SK-N-SH (cell line): ENCODE data around the gene MAP3K7. TPM values are rescaled to one million over a fixed set of nuclear protein-coding genes. Genes with fewer than 3 reads are reported as not detected.
"Not testable (repeated sequence)": the region's sequence is repeated elsewhere in the genome, so short reads cannot be mapped to it uniquely, and the experiment has no call there.

Experiments
- CTCF ChIA-PET: fragments of 300-600, 350-600 bp; formaldehyde crosslinking; extraction: SDS; loops from one replicate; lab custom pipeline; 2021; lab: Yijun Ruan, JAX
- POLR2A ChIA-PET: fragments of 350-600 bp; sonication (Branson Sonifier 250); formaldehyde crosslinking; extraction: SDS; loops from one replicate; lab custom pipeline; 2020; ENCODE audit warnings: antibody characterized with exemption, inconsistent platforms; lab: Yijun Ruan, JAX
- DNase-seq: peaks from one replicate; pipeline ENCODE4 v3.0.0; 2012
- H2AFZ ChIP-seq: fragments of 200-600 bp; sonication (generic); 2 replicates; pipeline ENCODE4 v1.8.1; 2016; ENCODE audit warnings: antibody characterized with exemption, mild to moderate bottlenecking, low read depth
- H3F3A ChIP-seq: fragments of 200-600 bp; sonication (generic); replicated peaks from 2 replicates; pipeline ENCODE3; 2016; ENCODE audit warnings: antibody characterized with exemption, mild to moderate bottlenecking; ENCODE audit not compliant: insufficient read depth
- H3K27ac ChIP-seq, 2 experiments: fragments of 200-500 bp in 1 of 2; fragments of 200-600 bp in 1 of 2; sonication (Bioruptor generic) in 1 of 2; sonication (generic), shearing (Covaris generic) in 1 of 2; 2 replicates each; pipeline versions ENCODE4 v1.5.1 to v1.6.1; 2014 to 2016; ENCODE audit warnings: low read depth in 2 of 2, inconsistent platforms in 1 of 2, low read length in 1 of 2, mild to moderate bottlenecking in 1 of 2, mixed read lengths in 1 of 2
- H3K27me3 ChIP-seq: fragments of 200-600 bp; sonication (generic), shearing (Covaris generic); 2 replicates; pipeline ENCODE4 v1.6.1; 2016; ENCODE audit warnings: mixed run types; ENCODE audit not compliant: insufficient read depth
- H3K36me3 ChIP-seq, 2 experiments: fragments of 200-500 bp in 1 of 2; fragments of 200-600 bp in 1 of 2; sonication (Bioruptor generic) in 1 of 2; sonication (generic) in 1 of 2; replicated peaks in 1 of 2; 2 replicates each; pipeline versions ENCODE3 to v1.5.1; 2014 to 2016; ENCODE audit warnings: low read length in 1 of 2, mild to moderate bottlenecking in 1 of 2; ENCODE audit not compliant: insufficient read depth in 2 of 2, control insufficient read depth in 1 of 2
- H3K4me1 ChIP-seq, 2 experiments: fragments of 200-500 bp in 1 of 2; fragments of 200-600 bp in 1 of 2; sonication (Bioruptor generic) in 1 of 2; sonication (generic), shearing (Covaris generic) in 1 of 2; 2 replicates each; pipeline versions ENCODE4 v1.5.1 to v1.6.1; 2014 to 2016; ENCODE audit warnings: low read depth in 1 of 2, low read length in 1 of 2, mixed run types in 1 of 2; ENCODE audit not compliant: insufficient read depth in 2 of 2, control insufficient read depth in 1 of 2
- H3K4me2 ChIP-seq: fragments of 200-600 bp; sonication (generic), shearing (Covaris generic); 2 replicates; pipeline ENCODE4 v1.6.1; 2017; ENCODE audit warnings: mixed run types
- H3K4me3 ChIP-seq, 2 experiments: fragments of 200-500 bp in 1 of 2; fragments of 200-600 bp in 1 of 2; sonication (Bioruptor generic) in 1 of 2; sonication (generic), shearing (Covaris generic) in 1 of 2; 2 replicates each; pipeline versions ENCODE4 v1.5.1 to v1.8.1; 2014 to 2016; ENCODE audit warnings: low read depth in 2 of 2, inconsistent platforms in 1 of 2, low read length in 1 of 2, mild to moderate bottlenecking in 1 of 2, mixed read lengths in 1 of 2, moderate library complexity in 1 of 2
- H3K79me2 ChIP-seq: fragments of 200-600 bp; sonication (generic); 2 replicates; pipeline ENCODE4 v1.8.1; 2017; ENCODE audit warnings: mild to moderate bottlenecking; ENCODE audit not compliant: insufficient read depth
- H3K9ac ChIP-seq: fragments of 200-600 bp; sonication (generic); 2 replicates; pipeline ENCODE4 v1.6.1; 2017; ENCODE audit warnings: mixed run types
- H3K9me2 ChIP-seq: fragments of 200-600 bp; sonication (generic); 2 replicates; pipeline ENCODE4 v1.6.1; 2017; ENCODE audit warnings: mixed run types
- H3K9me3 ChIP-seq: fragments of 200-600 bp; sonication (generic); 2 replicates; pipeline ENCODE4 v1.6.1; 2017; ENCODE audit warnings: mixed run types, mild to moderate bottlenecking, moderate library complexity
- H4K20me1 ChIP-seq: fragments of 200-600 bp; sonication (generic); 2 replicates; pipeline ENCODE4 v1.6.1; 2017; ENCODE audit warnings: mild to moderate bottlenecking, mixed run types; ENCODE audit not compliant: insufficient read depth
- FOSL2 ChIP-seq: IDR thresholded peaks from 2 replicates; pipeline ENCODE4 v1.4.0; 2012; ENCODE audit warnings: low read depth, mild to moderate bottlenecking, moderate library complexity, borderline replicate concordance
- FOXJ3 ChIP-seq: sonication (generic); formaldehyde crosslinking; IDR thresholded peaks from 2 replicates; pipeline ENCODE4 v1.5.1; 2020; ENCODE audit warnings: mild to moderate bottlenecking, missing genetic modification reagents
- FOXM1 ChIP-seq: IDR thresholded peaks from 2 replicates; pipeline ENCODE4 v1.4.0; 2012; ENCODE audit warnings: low read depth, mild to moderate bottlenecking
- JUND ChIP-seq: IDR thresholded peaks from 2 replicates; pipeline ENCODE4 v1.4.0; 2012
- MEF2A ChIP-seq: IDR thresholded peaks from 2 replicates; pipeline ENCODE4 v1.4.0; 2012; ENCODE audit warnings: low read depth, borderline replicate concordance
- NFIC ChIP-seq: IDR thresholded peaks from 2 replicates; pipeline ENCODE4 v1.4.0; 2012; ENCODE audit warnings: borderline replicate concordance
- SIN3A ChIP-seq: IDR thresholded peaks from 2 replicates; pipeline ENCODE4 v1.6.1; 2012; ENCODE audit warnings: low read depth, mild to moderate bottlenecking, low read length, moderate library complexity, borderline replicate concordance
- SMC3 ChIP-seq: IDR thresholded peaks from 2 replicates; pipeline ENCODE4 v1.6.1; 2012; ENCODE audit warnings: low read depth, low read length, improper control_type of control experiment
- TCF12 ChIP-seq: IDR thresholded peaks from 2 replicates; pipeline ENCODE4 v1.4.0; 2012
- TEAD4 ChIP-seq: IDR thresholded peaks from 2 replicates; pipeline ENCODE4 v1.4.0; 2012; ENCODE audit warnings: mild to moderate bottlenecking, borderline replicate concordance; ENCODE audit not compliant: insufficient read depth
- YY1 ChIP-seq: IDR thresholded peaks from 2 replicates; pipeline ENCODE4 v1.4.0; 2012; ENCODE audit warnings: low read depth, mild to moderate bottlenecking
- WGBS: methylation state at CpG from one replicate; pipeline ENCODE4 v1.1.6; 2017; ENCODE audit warnings: low lambda C conversion rate; 5-methylcytosine and 5-hydroxymethylcytosine counted together
- polyA plus RNA-seq, 3 experiments: library from polyadenylated mRNA; depleted of rRNA; stranded (reverse); fragments of >200 nt; gene quantifications; 2 replicates each; pipeline ENCODE4 v1.2.3, GENCODE V29; 2012
- TF ChIP-seq, protein P1 (sequence below): IDR thresholded peaks from 2 replicates; pipeline ENCODE4 v1.4.0; 2012; ENCODE audit warnings: low read depth, borderline replicate concordance
- TF ChIP-seq, protein P2 (sequence below): IDR thresholded peaks from 2 replicates; pipeline ENCODE4 v1.6.1; 2012; ENCODE audit warnings: mild to moderate bottlenecking, low read depth, low read length, moderate library complexity
- TF ChIP-seq, protein P3 (sequence below): IDR thresholded peaks from 2 replicates; pipeline ENCODE4 v1.4.0; 2012; ENCODE audit warnings: low read depth, borderline replicate concordance

Gene MAP3K7
- polyA plus RNA-seq, 1 of the 3 experiments (the other 2 are of a cell fraction), result 21.1 TPM

DNA sequence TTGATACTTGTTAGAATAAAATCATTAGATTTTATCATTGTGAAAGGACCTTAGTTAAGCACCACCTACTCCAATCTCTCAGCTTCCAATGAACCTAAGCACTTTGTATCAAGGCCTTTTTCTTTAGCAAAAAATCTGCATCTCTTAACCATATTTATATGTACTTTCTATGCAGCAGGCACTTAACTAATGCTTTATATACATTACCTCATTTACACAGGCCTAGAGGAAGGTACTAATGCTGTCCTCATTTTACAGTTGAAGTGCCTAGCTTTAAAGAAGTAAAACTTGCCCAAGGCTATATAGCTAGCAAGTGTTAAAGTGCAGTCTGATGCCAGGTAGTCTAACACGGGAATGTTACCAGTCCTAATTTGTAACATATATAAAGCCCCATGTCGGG, 14.0 kb downstream of the MAP3K7 start:
- Histone ChIP-seq H3K27ac (no peak overlapping the region), H3K4me2 (no peak overlapping the region), H3K79me2 (peaks cover 97% of the 10 kb centered on the region), H3K9me3 (no peaks in the 10 kb centered on the region), H2AFZ (no peak overlapping the region)
- no peak for TF ChIP-seq SMC3
- TF ChIP-seq, all 33 proteins: peak for 0
- WGBS, result 85% methylated on average over 2 of the region's 2 CpGs
- ChIA-PET POLR2A (no interaction called here), CTCF (no interaction called here)
- H3K9me2 ChIP-seq, result no peaks in the 10 kb centered on the region; the same call in 1 of the 2 replicates
- peaks cover 54% of the 10 kb centered on the region for H4K20me1 ChIP-seq
- no peaks in the 10 kb centered on the region for H3K27me3 ChIP-seq
- H3K4me3 ChIP-seq, result no peak overlapping the region
- peaks cover 23 to 29% of the 10 kb centered on the region in 2 experiments for H3K36me3 ChIP-seq
- no peak overlapping the region for H3K9ac ChIP-seq
- H3K4me1 ChIP-seq, result no peaks in the 10 kb centered on the region; a peak in 1 of 4 replicates
- DNase-seq, result no peak
- no peaks in the 10 kb centered on the region for H3F3A ChIP-seq

DNA sequence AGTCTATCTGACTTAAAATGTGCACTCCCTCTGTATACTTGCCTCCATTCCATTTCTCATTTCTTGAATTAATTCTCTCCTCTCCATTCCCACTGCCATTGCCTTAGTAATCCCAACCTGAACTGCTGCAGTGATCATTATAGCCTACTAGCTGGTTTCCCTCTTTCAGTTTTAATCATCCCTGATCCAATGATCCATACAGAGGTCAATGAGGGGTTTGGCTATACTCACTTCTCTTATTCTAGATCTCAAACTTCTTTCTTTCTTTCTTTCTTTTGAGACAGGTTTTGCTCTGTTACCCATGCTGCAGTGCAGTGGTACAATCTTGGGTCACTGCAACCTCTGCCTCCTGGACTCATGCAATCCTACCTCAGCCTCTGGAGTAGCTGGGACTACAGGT, 17.6 kb downstream of the MAP3K7 start:
- ChIA-PET POLR2A (no interaction called here), CTCF (interaction anchor here (0.9 kb wide), 2 partner anchors 15 to 22 kb away, joined by 3 read pairs; no protein-coding TSS in a partner anchor)
- H3K4me2 ChIP-seq, result no peak overlapping the region
- peaks cover 87% of the 10 kb centered on the region for H3K79me2 ChIP-seq
- H3K36me3 ChIP-seq, result peaks cover 13 to 26% of the 10 kb centered on the region in 2 experiments
- no peak for TF ChIP-seq MEF2A
- TF ChIP-seq SIN3A, result no peak
- no peak for TF ChIP-seq TCF12
- no peak for TF ChIP-seq JUND
- TF ChIP-seq, protein P1, sequence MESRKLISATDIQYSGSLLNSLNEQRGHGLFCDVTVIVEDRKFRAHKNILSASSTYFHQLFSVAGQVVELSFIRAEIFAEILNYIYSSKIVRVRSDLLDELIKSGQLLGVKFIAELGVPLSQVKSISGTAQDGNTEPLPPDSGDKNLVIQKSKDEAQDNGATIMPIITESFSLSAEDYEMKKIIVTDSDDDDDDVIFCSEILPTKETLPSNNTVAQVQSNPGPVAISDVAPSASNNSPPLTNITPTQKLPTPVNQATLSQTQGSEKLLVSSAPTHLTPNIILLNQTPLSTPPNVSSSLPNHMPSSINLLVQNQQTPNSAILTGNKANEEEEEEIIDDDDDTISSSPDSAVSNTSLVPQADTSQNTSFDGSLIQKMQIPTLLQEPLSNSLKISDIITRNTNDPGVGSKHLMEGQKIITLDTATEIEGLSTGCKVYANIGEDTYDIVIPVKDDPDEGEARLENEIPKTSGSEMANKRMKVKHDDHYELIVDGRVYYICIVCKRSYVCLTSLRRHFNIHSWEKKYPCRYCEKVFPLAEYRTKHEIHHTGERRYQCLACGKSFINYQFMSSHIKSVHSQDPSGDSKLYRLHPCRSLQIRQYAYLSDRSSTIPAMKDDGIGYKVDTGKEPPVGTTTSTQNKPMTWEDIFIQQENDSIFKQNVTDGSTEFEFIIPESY, result no peak
- no peak for TF ChIP-seq FOXJ3 (CRISPR knock-in tag)
- TF ChIP-seq YY1, result no peak
- no peak for TF ChIP-seq FOXM1
- TF ChIP-seq FOSL2, result no peak
- no peak for TF ChIP-seq TEAD4
- TF ChIP-seq, protein P2, sequence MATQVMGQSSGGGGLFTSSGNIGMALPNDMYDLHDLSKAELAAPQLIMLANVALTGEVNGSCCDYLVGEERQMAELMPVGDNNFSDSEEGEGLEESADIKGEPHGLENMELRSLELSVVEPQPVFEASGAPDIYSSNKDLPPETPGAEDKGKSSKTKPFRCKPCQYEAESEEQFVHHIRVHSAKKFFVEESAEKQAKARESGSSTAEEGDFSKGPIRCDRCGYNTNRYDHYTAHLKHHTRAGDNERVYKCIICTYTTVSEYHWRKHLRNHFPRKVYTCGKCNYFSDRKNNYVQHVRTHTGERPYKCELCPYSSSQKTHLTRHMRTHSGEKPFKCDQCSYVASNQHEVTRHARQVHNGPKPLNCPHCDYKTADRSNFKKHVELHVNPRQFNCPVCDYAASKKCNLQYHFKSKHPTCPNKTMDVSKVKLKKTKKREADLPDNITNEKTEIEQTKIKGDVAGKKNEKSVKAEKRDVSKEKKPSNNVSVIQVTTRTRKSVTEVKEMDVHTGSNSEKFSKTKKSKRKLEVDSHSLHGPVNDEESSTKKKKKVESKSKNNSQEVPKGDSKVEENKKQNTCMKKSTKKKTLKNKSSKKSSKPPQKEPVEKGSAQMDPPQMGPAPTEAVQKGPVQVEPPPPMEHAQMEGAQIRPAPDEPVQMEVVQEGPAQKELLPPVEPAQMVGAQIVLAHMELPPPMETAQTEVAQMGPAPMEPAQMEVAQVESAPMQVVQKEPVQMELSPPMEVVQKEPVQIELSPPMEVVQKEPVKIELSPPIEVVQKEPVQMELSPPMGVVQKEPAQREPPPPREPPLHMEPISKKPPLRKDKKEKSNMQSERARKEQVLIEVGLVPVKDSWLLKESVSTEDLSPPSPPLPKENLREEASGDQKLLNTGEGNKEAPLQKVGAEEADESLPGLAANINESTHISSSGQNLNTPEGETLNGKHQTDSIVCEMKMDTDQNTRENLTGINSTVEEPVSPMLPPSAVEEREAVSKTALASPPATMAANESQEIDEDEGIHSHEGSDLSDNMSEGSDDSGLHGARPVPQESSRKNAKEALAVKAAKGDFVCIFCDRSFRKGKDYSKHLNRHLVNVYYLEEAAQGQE, result no peak
- TF ChIP-seq, protein P3, sequence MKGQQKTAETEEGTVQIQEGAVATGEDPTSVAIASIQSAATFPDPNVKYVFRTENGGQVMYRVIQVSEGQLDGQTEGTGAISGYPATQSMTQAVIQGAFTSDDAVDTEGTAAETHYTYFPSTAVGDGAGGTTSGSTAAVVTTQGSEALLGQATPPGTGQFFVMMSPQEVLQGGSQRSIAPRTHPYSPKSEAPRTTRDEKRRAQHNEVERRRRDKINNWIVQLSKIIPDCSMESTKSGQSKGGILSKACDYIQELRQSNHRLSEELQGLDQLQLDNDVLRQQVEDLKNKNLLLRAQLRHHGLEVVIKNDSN, result no peak
- TF ChIP-seq NFIC, result no peak
- H3K9me3 ChIP-seq, result no peaks in the 10 kb centered on the region
- H2AFZ ChIP-seq, result no peak overlapping the region
- peaks cover 25% of the 10 kb centered on the region for H4K20me1 ChIP-seq
- H3K4me1 ChIP-seq, result no peaks in the 10 kb centered on the region; a peak in 1 of 4 replicates
- H3K27ac ChIP-seq, result peak overlapping the region in 1 of 2 experiments; percentile 2; a peak in 1 of 4 replicates
- no peaks in the 10 kb centered on the region; the same call in 1 of the 2 replicates for H3K9me2 ChIP-seq
- DNase-seq, result no peak
- no peak overlapping the region for H3K4me3 ChIP-seq
- no peaks in the 10 kb centered on the region for H3F3A ChIP-seq
- no peak overlapping the region for H3K9ac ChIP-seq
- H3K27me3 ChIP-seq, result no peaks in the 10 kb centered on the region

DNA sequence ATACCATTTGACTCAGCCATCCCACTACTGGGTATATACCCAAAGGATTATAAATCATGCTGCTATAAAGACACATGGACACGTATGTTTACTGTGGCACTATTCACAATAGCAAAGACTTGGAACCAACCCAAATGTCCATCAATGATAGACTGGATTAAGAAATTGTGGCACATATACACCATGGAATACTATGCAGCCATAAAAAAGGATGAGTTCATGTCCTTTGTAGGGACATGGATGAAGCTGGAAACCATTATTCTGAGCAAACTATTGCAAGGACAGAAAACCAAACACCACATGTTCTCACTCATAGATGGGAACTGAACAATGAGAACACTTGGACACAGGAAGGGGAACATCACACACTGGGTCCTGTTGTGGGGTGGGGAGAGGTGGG, 19.2 kb downstream of the MAP3K7 start:
- H3K4me2 ChIP-seq, H3K9ac ChIP-seq, H3K27me3 ChIP-seq, H3F3A ChIP-seq, H3K4me1 ChIP-seq, H3K9me3 ChIP-seq, H3K27ac ChIP-seq, CTCF ChIA-PET, POLR2A ChIA-PET, H3K9me2 ChIP-seq, DNase-seq, H2AFZ ChIP-seq, H3K4me3 ChIP-seq: not testable (repeated sequence)
- peaks cover 13 to 35% of the 10 kb centered on the region in 2 experiments for H3K36me3 ChIP-seq
- peaks cover 85% of the 10 kb centered on the region for H3K79me2 ChIP-seq
- 100% methylated on average over 1 of the region's 1 CpG for WGBS
- peaks cover 20% of the 10 kb centered on the region; the same call in 1 of the 2 replicates for H4K20me1 ChIP-seq
